RWPE2 (cell line): ENCODE data around the gene CYB5R3.

Experiments
- ATAC-seq: fragments of 200-7000 bp; cut with Tn5 transposase; 3 replicates; pipeline ENCODE4 v1.9.1; 2021; ENCODE audit warnings: low read depth
- DNase-seq: peaks from one replicate; pipeline ENCODE4 v3.0.0-alpha.2; 2020; ENCODE audit warnings: low spot score
- H3K27ac ChIP-seq: fragments of 450-650 bp; 2 replicates; pipeline ENCODE4 v1.5.1; 2017; ENCODE audit warnings: mild to moderate bottlenecking; ENCODE audit not compliant: poor library complexity, severe bottlenecking
- H3K27me3 ChIP-seq: fragments of 250-450 bp; sonication (Bioruptor Pico); 2 replicates; pipeline ENCODE4 v1.5.1; 2021; ENCODE audit warnings: mild to moderate bottlenecking, moderate library complexity; ENCODE audit not compliant: insufficient read depth, poor library complexity, severe bottlenecking
- H3K36me3 ChIP-seq: fragments of 250-450 bp; sonication (Bioruptor Pico); 2 replicates; pipeline ENCODE4 v1.5.1; 2020; ENCODE audit warnings: low read depth, mild to moderate bottlenecking, moderate library complexity
- H3K4me1 ChIP-seq: fragments of 250-450 bp; sonication (Bioruptor Pico); 2 replicates; pipeline ENCODE4 v1.5.1; 2021; ENCODE audit warnings: mild to moderate bottlenecking, moderate library complexity; ENCODE audit not compliant: insufficient read depth, poor library complexity, severe bottlenecking
- H3K4me3 ChIP-seq: fragments of 250-450 bp; sonication (Bioruptor Pico); 2 replicates; pipeline ENCODE4 v1.5.1; 2021; ENCODE audit warnings: mild to moderate bottlenecking, moderate library complexity; ENCODE audit not compliant: severe bottlenecking
- H3K9me3 ChIP-seq: fragments of 250-450 bp; sonication (Bioruptor Pico); 2 replicates; pipeline ENCODE4 v1.5.1; 2021; ENCODE audit warnings: mild to moderate bottlenecking, moderate library complexity; ENCODE audit not compliant: severe bottlenecking
- CTCF ChIP-seq: fragments of 450-650 bp; IDR thresholded peaks from one replicate; pipeline ENCODE4 v1.5.1; 2017; ENCODE audit warnings: mild to moderate bottlenecking, moderate library complexity; ENCODE audit not compliant: poor library complexity, severe bottlenecking

CYB5R3 gene

GRCh38 chr22:42639541-42640241 lies 9.5 kb downstream of the CYB5R3 start:
- no peak for TF ChIP-seq CTCF
- Histone ChIP-seq H3K4me3 (no peak overlapping the region), H3K36me3 (peaks cover 22% of the 10 kb centered on the region), H3K9me3 (no peaks in the 10 kb centered on the region), H3K27ac (no peak overlapping the region), H3K27me3 (no peaks in the 10 kb centered on the region), H3K4me1 (peaks cover 14% of the 10 kb centered on the region)
- DNase-seq, result no peak
- ATAC-seq, result no peak

DNA sequence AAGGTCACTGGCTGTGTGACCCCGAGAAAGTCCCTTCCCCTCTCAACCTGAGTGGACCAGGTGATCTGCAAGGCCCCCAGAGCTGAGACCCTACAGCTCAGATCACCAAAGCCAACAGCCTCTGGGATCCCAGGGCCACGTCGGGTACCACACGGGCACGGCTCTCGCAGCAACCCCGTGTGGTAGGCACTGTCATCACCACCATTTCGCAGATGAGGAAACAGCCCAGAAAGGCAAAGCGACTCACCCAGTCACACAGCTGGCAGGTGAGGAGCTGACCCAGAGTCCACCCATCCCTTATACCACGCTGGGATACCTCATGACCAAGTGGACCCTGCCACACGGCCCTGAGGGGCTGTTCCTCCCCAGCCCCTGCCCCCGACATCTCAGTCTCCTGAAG lies 11.6 kb downstream of the CYB5R3 start:
- no peaks in the 10 kb centered on the region for H3K9me3 ChIP-seq
- no peaks in the 10 kb centered on the region for H3K27me3 ChIP-seq
- peak overlapping the region; percentile 96 for H3K27ac ChIP-seq
- H3K36me3 ChIP-seq, result peaks cover 39% of the 10 kb centered on the region
- H3K4me3 ChIP-seq, result no peak overlapping the region
- no peak for TF ChIP-seq CTCF
- DNase-seq (no peak), ATAC-seq (no peak)
- peaks cover 14% of the 10 kb centered on the region for H3K4me1 ChIP-seq

DNA sequence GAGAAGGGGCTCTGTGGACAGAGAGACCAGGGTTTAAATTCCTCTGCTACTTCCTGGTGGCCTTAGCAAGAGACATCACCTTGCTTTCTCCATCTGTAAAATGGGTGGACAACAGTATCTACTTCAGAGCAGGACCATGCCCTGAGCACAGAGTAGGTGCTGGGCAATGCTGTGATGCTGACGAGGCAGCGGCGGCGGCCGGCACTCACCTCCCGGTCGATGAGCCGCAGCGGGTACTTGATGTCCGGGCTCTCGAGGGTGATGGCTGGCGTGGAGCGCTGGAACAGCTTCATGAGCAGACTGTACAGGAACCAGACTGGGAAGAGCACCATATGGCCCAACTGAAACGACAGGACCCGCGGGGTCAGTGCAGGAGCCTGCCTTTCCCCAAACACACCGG lies 12.7 kb downstream of the CYB5R3 start:
- no peak for TF ChIP-seq CTCF
- Histone ChIP-seq H3K27me3 (no peaks in the 10 kb centered on the region), H3K4me1 (peaks cover 18% of the 10 kb centered on the region), H3K4me3 (no peak overlapping the region), H3K27ac (peak overlapping the region; percentile 96), H3K36me3 (peaks cover 47% of the 10 kb centered on the region), H3K9me3 (no peaks in the 10 kb centered on the region)
- ATAC-seq (no peak), DNase-seq (no peak)

DNA sequence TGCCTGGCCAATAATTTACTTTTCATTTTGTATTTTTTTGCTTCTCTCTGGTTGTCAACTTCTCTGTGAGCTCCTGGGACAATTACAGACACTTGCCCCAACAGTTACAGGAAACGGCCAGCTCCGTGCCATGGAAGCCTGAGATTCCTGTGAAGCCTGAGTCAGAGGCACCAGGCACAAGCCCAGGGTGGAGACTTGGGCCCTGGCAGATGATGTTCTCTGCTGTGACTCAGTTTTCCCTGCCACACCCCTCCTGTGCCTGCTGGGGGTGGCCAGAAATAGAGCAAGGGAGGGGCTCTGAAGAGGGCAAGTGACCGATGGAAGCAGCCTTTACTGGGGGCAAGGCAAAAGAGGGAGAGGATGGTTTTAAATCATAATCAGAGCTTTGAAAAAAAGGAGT lies 13.7 kb downstream of the CYB5R3 start:
- Histone ChIP-seq H3K4me1 (peaks cover 24% of the 10 kb centered on the region), H3K27ac (peak overlapping the region; percentile 96), H3K9me3 (no peaks in the 10 kb centered on the region), H3K27me3 (no peaks in the 10 kb centered on the region), H3K4me3 (no peak overlapping the region), H3K36me3 (peaks cover 43% of the 10 kb centered on the region)
- no peak for TF ChIP-seq CTCF
- DNase-seq (peak; percentile 90), ATAC-seq (peak; percentile 93)

DNA sequence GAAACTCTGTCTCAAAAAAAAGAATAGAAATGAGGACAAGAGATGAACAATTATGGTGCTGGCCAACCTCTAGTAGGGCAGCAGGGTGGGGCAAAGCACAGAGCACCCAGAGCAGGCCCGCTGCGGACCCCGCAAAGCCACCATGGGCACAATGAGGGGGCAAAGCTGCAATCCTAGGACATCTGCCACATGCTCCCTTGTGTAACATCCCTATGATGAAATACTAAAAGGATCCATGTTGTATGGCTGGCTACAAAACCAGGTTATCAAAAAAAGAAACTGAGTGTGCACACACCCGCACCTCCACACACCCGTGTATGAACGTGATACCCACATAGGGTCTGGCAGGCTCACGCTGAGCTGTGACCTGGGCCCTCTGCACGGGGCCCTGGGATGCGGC lies 16.2 kb downstream of the CYB5R3 start:
- Histone ChIP-seq H3K4me1 (peaks cover 24% of the 10 kb centered on the region), H3K27ac (peak overlapping the region; percentile 66), H3K9me3 (no peaks in the 10 kb centered on the region), H3K4me3 (no peak overlapping the region), H3K27me3 (no peaks in the 10 kb centered on the region), H3K36me3 (peaks cover 66% of the 10 kb centered on the region)
- ATAC-seq, result no peak
- no peak for TF ChIP-seq CTCF
- no peak for DNase-seq
